ENCODE measurements around the gene LRP6.
"Not testable (repeated sequence)": the region's sequence is repeated elsewhere in the genome, so short reads cannot be mapped to it uniquely, and the experiment has no call there.

LRP6 gene

GRCh38 chr12:12180575-12180974 is 86.3 kb downstream of the LRP6 start:
- DNase-seq (ENCODE audit: low read depth), result no peak

- DNase-seq (ENCODE audit: low read depth), result no peak
Observed at GRCh38 chr12:12180136-12180535, 86.7 kb downstream of the LRP6 start.

DNA sequence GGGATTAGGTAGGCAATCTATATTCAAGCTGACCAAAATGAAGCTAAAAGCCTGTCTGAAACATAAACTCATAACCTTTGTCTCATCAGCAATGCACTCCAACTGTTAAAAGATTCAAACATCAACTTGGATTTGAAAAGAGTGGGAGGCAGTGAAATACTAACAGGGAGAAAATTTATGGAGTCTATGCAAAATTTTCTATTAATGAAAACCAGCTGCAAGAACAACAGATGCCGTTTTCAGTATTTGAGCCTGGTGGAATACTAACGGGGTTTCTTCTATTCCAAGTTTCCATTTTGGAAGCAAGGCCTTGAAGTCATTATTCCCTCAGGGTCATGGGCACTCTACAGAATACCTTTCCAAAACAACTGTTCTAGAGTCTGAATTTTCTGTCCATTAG is 88.3 kb downstream of the LRP6 start:
- no peak for DNase-seq (ENCODE audit: low read depth)

- DNase-seq (ENCODE audit: low read depth), result no peak
Observed at GRCh38 chr12:12176402-12176801, 90.4 kb downstream of the LRP6 start.

GRCh38 chr12:12171991-12172511 is 94.8 kb downstream of the LRP6 start:
- no peak for DNase-seq (ENCODE audit: low read depth)

- no peak for DNase-seq (ENCODE audit: low read depth)
Observed at GRCh38 chr12:12167847-12168246, 99.0 kb downstream of the LRP6 start.

GRCh38 chr12:12166751-12167150 is 100.1 kb downstream of the LRP6 start:
- DNase-seq (ENCODE audit: low read depth), result no peak

DNA sequence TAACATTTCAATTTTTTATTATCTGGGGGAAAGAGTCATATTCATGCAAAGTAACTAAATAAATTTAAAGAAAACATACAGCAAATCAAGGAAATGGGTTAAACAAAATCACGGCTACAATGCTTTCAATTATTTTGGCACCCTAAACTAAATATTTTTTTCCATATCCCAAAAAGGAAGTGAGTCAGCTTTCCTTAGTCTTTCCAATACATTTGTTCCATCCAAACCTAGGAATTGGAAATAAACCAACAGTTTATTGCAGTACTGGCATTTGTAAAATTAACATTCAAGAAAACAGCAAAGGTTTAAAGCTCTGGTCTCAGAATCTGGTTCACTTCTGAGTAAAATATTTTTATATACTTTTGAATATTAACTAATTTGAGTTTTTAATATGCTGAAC is 106.9 kb downstream of the LRP6 start:
- no peak for DNase-seq (ENCODE audit: low read depth)

DNA sequence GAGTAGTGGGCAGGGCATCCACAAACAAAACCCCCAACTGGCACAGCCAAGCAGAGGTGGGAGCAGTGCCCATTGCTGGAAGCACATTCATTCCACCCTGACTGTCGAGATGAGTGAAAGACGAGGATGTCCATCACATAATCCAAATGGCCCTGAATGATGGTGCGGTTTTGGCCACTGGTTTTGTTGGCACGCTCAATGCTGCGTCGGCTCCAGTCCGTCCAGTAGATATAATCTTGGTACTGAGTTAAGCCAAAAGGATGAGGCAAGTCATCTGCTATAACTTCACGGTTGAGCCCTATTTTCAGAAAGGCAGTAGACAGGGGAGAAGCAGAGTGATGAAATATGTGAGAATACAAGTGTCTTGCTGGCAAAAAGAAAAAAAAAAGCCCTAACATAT is 108.0 kb downstream of the LRP6 start:
- DNase-seq (ENCODE audit: low read depth), result no peak

DNA sequence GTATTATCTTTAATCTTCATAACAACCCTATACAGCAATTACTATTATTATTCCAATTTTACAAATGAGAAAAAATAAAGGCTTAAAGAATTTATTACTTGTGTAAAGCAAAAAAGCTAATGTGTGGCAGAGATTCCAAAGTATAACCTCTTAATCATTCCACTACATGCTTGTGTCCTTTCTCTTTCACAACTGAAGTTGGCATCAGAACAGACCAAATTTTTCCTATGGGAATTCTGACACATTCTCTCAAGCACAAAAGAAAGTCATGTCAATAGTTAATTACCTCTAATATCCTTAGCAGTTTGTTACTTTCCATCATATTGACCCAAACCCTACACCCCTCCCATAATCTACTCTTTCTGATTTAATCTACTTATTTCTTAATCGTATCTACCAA is 109.4 kb downstream of the LRP6 start:
- no peak for DNase-seq (ENCODE audit: low read depth)

DNA sequence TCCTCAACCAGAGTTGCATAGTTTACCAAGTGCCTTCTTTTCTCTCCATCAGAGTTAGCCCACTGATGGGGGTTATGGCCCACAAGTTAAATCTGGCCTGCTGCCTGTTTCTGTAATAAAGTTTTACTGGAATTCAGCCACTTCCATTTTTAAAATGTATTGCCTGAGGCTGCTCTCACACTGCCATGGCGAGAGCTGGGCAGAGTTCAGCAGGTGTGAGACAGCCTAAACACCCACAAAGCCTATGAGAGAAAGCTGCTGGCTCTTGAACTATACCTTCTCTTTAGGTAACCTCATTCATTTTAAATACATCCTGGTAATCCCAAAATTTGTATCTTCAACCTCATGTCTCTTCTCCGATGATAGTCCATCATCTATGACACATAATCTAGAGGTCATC is 110.0 kb downstream of the LRP6 start:
- no peak for DNase-seq (ENCODE audit: low read depth)

DNA sequence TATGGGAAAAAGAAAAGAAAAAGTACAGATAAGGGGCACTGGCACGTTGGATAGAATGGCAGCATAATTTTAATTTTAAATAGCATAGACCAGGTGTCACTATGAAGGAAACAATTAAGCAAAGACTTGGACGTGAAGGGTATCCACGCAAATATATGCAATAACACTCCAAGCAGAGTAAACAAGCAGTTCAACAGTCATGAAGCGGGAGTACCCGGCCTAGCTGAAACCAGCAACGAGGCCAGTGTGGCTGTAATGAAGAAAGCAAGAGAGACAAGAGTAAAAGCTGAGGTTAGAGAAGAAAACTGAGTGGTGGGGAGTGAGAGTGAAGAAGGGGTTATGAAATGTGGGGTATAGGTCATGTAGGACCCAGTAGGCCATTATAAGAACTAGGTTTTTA is 110.7 kb downstream of the LRP6 start:
- DNase-seq (ENCODE audit: low read depth), result no peak

DNA sequence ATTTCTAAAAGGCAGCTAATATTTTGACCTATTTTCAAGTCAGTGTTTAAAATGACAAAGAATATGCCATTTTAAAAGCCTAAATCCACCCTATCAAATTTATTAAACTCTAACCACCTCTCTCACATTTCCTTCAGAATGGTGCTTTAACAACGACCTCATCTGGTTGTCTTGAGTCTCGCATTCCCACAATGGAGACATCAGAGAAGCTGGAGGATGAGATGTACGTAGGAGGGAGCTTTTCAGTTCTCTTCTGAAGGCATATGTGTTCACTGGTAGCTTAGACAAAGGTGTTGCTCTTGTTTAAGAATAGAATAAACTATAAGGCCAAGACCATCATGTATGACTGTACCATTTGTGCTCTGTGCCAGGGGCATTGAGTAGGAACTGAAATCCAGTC is 113.2 kb downstream of the LRP6 start:
- no peak for DNase-seq (ENCODE audit: low read depth)

DNA sequence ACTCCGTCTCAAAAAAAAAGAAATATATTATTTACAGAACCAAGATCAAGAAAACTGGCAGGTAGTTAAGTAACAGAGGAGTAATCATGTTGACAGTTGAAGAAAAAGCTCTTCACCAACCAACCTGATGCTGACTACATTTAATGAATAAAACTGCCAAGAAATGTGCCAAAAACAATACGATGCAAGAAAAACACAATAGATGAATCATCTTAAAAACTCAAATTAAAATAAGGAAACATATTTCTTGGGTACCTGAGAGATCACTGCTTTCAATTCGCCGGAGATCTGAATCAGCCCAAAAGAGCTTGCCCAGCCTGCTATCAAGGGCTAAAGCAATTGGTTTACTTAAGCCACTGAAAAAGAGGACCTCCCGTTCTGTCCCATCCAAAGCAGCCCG is 119.7 kb downstream of the LRP6 start:
- DNase-seq (ENCODE audit: low read depth), result no peak

DNA sequence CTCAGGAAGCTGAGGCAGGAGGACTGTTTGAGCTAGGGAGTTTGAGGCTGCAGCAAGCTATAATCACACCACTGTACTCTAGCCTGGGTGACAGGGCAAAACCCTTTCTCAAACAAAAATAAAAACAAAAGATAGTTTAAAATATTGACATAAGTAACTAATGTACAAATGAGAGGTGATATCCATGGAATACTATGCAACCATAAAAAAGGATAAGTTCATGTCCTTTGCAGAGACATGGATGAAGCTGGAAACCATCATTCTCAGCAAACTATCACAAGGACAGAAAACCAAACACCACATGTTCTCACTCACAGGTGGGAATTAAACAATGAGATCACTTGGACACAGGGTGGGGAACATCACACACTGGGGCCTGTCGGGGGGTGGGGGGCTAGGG is 122.3 kb downstream of the LRP6 start:
- not testable (repeated sequence) for DNase-seq (ENCODE audit: low read depth)

DNA sequence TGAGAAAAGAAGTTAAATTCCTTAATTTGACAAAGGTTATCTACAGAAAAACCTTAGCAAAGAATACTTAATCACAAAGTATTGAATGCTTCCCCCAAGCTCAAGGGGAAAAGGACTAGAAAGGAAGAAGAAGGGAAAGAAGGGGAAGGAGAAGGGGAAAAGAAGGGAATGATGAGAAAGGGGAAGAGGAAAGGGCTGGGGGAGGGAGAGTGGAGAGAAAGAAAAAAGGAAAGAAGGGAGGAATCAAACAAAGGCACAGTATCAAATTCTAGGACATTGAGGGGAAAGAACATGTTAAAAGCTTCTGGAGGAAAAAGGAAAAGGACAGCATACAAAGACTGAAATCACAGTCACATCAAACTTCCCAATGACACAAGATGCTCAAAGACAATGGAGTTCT is 125.8 kb downstream of the LRP6 start:
- DNase-seq (ENCODE audit: low read depth), result no peak

- no peak for DNase-seq (ENCODE audit: low read depth)
Observed at GRCh38 chr12:12138203-12139154, 128.4 kb downstream of the LRP6 start.

- DNase-seq (ENCODE audit: low read depth), result no peak
Observed at GRCh38 chr12:12133785-12134184, 133.1 kb downstream of the LRP6 start.

DNA sequence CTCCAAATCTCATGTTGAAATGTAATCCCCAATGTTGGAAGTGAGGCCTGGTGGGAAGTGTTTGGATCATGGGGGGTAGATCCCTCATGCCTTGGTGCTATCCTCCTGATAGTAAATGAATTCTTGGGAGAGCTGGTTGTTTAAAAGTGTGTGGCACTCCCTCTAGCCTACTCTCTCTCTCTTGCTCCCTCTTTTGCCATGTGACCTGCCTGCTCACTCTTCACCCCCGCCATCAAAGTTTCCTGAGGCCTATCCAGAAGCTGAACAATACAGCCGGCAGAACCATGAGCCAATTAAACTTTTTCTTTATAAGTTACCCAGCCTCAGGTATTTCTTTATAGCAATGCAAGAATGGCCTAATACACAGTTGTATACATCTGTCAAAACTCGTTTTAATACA is 133.6 kb downstream of the LRP6 start:
- DNase-seq (ENCODE audit: low read depth), result no peak

- DNase-seq (ENCODE audit: low read depth), result no peak
Observed at GRCh38 chr12:12128670-12129069, 138.2 kb downstream of the LRP6 start.

DNA sequence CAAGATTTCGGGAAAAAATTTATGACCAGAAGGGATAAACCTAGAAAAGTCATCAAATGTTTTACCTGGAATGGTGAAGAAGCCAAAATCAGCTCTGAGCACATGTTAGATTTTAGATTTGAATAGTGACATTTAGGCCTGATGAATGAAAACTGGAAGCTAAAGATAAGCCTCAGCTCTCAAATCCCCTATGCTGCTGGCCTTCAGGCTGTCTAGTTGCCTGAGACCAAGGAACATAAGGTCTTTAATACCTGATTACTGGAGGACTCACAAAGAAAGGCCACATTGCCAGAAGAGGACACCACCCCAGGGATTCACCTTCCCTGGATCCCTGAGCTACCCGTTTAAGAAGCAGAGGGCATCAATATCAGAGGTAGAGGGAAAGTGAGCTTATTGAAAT is 139.5 kb downstream of the LRP6 start:
- no peak for DNase-seq (ENCODE audit: low read depth)

DNA sequence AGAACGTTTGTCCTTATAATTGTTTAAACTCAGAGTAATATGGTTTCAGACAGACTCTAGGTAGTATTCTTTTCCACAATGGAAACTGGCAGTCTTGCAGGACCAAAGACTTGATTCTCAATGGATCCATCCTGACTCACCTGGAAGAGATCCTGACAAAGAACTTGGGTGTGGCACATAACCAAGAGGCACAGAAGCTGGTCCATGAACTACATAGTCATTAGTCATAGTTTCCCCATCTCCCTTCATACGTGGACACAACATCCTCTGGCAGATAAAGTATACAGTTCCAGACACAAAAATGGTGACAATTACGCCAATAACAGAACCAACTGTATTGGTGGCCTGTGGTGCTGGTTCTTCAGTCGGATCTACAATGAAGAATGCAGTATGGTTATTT is 140.3 kb downstream of the LRP6 start:
- DNase-seq (ENCODE audit: low read depth), result no peak

DNA sequence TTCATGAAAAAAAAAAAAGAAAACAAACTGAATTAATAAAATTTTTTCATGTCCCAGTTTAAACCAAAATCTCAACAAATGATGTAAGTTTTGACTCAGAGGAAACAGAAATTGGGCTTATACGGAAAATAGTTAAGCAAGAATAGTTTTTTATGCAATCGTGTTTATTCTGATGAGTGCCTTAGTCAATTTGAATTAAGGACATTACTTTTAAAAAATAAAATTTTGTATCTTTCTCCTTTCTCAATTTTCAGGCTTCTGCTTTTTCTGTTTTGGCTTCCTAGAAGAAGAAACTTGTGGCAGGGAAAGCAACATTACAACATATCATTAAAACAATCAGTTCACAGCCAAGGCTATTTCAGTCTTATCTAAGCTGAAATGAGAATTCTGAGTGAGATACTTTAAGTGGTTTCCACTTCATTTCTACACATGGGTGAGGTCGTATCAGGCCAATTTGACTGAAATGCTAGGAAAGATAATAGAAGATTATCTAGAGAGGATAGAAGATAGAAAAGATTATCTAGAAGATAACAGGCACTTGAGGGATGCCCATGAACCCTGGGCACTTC is 143.7 kb downstream of the LRP6 start:
- DNase-seq (ENCODE audit: low read depth), result no peak

- no peak for DNase-seq (ENCODE audit: low read depth)
Observed at GRCh38 chr12:12121061-12121460, 145.8 kb downstream of the LRP6 start.
